HG03280 (cell line): ENCODE measurements around the gene CRYBG1.

ENCODE experiments used
- ATAC-seq: cut with Tn5 transposase; IDR thresholded peaks from one replicate; pipeline ENCODE4 v1.9.1; 2021; ENCODE audit warnings: mild to moderate bottlenecking, moderate library complexity; ENCODE audit not compliant: unreplicated experiment

The CRYBG1 gene

DNA sequence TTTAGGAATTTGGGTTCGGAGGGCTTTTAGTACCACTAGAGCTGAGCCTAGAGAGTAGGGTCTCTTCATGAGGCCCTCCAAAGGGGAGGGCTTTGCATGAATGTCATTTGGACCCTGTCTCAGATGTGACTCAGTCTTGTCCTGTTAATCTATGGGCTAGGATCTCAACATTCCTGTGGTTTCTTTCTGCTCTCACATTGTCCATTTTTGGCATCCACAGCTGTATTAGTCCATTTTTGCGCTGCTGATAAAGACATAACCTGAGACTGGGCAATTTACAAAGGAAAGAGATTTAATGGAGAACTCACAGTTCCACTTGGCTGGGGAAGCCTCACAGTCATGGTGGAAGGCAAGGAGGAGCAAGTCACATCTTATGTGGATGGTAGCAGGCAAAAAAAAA is 61.0 kb downstream of the CRYBG1 start:
- no peak for ATAC-seq

DNA sequence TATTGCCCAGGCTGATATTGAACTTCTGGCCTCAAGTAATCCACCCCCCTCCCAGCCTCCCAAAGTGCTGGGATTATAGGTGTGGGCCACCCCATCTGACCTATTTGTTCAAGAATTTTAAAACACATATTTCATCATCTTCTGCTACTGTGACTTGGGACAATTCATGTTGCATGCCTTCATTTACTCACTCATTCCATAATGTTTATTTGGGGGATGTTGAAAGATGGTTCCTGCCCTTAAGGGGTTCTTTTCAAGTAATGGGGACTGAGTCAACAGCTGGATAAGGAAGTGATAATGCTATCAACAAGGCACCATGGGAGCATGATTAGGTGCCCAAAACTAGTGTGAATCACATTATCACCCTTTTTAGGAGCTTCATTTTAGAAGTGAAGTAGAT is 62.0 kb downstream of the CRYBG1 start:
- no peak for ATAC-seq

DNA sequence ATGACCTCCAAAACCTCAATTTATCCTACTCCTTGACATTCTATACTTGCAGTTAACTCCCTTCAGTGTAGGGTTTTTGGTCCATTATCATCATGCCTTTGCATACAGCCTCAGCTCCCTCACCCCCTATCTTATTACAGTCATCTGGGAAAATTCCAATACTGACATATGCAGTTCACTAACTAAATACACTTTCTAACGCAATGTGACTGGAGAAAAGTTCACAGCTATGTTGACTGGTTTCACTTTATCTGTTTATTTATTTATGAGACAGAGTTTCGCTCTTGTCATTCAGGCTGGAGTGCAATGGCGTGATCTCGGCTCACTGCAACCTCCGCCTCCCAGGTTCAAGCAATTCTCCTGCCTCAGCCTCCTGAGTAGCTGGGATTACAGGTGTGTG is 64.9 kb downstream of the CRYBG1 start:
- no peak for ATAC-seq

GRCh38 chr6:106426250-106426970 is 65.9 kb downstream of the CRYBG1 start:
- no peak for ATAC-seq

DNA sequence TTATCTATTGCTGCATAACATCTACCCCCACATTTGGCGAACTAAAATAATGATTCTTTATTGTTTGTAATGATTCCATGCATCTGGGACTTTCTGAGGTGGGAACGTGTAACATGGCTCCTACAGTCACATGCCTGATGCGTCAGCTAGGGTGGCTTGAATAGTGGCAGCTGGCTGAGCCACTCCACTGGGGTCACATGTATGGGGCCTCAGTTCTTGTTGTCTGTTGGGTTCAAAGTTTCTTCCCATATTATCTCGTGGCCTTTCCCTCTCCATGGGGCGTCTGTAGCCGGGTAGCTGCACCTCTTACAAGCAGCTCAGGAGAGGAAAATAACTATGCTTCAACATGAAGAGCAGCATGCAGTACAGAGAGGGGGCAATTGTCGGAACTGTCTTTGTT is 69.9 kb downstream of the CRYBG1 start:
- no peak for ATAC-seq

DNA sequence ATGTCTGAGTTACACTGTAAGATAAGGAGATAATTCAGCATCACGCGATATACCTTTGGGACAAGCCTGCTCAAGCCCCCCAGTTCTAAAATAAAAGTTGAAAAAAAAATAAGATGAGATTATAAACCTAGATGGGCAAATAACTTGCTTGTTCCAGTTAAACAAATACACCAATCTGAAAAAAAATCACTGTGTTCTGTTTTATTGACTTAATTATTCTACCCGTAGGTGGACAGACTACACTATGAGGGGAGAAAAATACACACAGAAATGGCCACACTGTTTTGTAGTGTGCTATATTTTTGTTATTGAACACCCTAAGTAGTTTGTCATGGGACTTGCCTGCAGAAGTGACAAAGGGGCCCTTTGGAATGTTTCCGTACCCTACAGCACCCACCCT is 70.9 kb downstream of the CRYBG1 start:
- no peak for ATAC-seq

DNA sequence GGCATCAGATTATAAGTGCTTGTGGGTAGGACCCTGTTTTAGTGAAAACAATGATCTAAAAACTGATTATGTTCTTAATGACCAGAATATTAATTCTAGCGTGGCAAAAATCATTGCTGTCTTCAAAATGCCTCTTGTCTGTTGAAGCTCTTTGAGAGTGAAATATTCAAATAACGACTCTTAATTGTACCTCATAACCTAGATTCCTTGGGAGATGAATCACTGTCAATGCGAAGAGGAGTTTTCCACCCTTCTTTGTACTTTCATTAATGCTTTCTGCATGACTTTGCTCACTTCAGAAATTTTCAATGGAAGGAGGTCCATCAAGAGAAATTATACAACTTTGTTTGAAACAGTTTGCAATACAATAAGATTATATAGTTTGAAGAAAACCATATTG is 71.5 kb downstream of the CRYBG1 start:
- no peak for ATAC-seq

DNA sequence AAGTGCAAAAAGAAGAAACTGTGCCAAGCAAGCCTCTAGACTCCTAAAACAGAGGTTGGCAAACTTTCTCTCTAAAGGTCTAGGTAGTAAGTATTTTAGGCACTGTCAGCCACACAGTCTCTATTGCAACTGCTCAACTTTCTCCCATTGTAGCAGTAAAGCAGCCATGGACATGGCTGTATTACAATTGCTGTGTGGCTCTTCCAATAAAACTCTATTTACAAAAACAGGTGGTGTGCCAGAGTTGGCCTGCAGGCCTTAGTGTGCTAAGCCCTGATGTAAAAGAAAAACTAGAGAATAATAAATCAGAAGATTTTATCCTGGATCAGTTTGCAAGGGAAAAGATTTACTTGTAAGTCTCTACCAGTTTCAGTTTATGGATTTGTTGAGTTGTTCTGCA is 74.0 kb downstream of the CRYBG1 start:
- no peak for ATAC-seq

GRCh38 chr6:106439459-106439858 is 78.9 kb downstream of the CRYBG1 start:
- no peak for ATAC-seq

DNA sequence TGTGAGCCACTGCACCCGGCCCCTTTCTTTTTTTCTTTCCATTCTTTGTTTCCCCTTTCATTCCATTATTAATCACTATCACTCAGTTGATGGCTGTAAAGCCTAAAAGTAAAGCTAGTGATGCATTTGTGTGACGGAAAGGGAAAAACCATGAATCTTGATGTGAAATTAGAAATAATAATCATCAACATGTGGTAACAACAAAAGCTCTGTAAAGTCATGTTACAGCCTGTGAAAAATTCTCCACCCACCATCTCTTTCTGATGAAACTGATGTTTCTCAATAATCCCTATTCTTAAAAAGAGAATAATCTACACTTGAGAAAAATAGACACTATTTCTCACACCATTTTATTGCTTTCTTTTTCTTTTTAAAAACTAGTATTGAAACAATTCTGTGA is 80.0 kb downstream of the CRYBG1 start:
- no peak for ATAC-seq

DNA sequence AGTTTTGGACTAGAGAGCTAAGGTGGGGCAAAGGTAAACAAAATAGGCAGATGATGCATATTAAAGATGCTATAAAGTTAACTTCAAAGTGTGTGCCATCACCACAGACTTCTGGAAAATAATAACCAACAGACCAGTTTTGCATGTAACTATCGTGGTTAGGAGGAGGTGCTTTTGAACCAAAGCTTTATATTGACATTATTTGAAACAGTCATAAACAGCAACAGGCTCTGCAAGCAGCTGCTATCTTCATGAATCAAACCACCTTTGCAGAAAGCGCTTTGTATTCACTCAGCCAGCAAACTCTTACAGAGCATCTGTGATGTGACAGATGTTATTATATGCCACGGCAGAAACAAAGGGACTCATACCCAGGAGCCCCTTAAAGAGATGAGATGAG is 81.9 kb downstream of the CRYBG1 start:
- no peak for ATAC-seq

DNA sequence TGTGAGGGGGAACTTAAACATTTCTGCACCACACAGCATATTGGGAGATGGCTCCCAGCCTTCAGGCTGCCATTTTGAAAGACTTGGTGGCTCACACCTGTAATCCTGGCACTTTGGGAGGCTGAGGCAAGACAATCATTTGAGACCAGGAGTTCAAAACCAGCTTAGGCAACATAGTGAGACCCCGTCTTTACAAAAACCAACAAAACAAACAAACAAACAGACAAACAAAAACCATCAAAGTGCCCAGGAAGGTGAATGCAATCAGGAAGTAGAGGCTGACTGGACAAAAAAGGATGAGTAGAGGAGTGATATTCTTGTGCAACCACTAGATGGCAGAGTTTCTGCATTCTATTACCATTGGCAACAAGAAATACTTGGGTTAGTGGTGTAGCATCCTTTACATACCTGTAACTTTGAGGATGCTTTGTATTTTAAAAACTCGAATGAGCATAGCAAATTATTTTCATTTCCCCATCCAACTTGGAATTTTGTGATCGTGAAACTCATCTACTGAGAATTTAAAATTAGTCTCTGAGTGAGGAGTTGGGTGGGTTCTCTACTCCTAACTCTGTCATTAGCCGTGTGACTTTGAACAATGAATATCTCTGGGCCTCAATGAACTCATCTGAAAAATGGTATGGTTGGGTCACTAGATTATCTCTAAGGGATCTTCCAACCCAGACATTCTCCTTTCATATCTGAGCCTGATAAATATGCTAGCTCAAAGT is 84.4 kb downstream of the CRYBG1 start:
- ATAC-seq, result peak; percentile 87

DNA sequence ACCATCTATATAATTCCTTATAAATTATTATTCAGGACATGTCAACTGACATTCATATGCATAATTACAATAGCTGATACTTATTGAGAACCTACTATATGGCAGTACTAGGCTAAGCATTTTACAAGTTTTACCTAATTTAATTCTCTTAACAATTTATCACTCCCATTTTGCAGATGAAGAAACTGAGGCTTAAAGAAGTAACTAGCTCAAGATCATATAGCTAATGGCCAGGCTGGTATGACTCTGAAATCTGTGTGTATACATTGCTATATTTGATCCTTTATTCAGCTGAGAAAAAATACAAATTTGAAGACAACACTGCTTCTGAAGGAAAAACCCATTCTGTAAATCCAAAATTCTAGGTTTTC is 85.0 kb downstream of the CRYBG1 start:
- ATAC-seq, result no peak

DNA sequence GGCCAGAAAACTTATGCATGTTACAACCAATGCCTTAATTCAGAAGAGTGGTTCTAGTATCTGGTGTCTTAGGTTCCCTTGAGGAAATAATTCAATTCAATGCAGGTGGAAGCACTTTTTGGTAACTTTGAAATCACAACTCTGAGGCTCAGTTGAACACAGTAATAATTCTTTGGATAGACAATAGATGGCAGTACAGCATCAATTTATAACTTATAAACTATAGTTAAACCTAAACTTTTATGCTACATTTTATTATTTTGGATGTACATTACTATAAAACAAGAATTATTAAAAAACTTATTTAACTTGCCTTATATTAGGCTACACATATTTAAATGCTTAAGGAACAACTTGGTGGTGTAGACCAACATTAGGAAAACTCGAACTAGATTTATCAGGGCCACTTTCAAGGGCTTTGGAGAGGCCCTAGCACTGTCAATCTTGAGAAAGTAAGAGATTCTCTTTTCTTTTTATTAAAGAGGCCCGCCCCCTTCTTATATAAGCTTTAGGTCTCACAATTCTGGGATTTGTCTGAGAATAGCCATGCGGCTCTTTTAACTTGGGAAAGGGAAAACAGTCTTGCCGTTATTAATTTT is 85.9 kb downstream of the CRYBG1 start:
- ATAC-seq, result no peak

GRCh38 chr6:106446983-106447382 is 86.5 kb downstream of the CRYBG1 start:
- no peak for ATAC-seq

DNA sequence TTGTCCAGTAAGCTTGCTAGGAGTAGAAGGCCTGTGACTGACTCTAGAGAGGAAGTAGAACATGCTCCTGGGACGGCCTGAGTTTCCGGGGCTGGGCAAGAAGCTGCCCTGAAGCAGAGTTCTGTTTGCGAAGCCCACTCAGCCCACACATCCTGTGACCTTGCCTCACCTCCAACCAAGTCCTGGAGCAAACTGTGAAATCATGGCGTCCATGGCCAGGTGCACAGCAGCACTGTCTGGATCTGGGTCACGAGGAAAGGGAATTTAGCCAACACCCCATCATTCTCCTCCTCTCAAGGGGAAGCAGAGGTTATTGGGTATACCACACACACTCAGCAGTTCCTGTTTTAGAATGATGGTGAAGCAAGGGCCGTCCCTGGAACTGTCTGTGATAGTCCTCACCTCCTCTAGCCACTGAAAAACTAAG is 87.5 kb downstream of the CRYBG1 start:
- no peak for ATAC-seq

DNA sequence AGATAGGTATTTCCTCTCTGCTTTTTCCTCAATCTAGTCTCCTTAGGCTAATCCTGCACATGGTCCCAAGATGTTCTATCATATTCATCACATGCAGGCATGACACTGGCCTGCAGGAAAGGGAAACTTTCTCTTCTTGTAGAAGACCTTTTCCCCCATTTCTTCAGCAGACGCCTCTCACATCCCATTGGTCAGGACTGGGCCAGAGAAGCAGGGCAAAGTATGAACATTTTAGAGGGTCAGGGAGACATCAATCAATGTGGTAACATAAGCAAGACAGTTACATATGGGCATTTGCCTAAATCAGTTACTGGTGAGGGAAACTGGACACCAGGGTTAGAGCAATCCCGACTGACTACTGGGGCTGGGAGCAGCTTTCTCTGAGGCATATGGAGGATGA is 90.1 kb downstream of the CRYBG1 start:
- ATAC-seq, result no peak

DNA sequence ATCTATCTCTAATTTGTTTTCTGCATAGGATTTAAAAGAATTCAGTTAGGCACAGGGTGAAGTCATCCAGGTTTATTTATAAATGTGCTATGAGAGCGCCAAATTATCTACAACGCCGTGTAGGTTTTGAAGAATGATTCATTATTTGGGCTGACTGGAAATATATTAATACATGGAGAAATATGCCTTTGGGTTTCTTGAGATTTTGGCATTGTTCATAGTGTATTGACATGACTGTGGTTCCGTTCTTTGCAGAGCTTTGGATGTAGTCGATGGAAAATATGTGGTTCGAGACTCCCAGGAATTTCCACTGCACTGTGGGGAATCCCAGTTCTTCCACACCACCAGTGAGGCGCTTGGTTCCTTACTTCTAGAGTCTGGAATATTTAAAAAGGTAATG is 90.9 kb downstream of the CRYBG1 start:
- no peak for ATAC-seq

DNA sequence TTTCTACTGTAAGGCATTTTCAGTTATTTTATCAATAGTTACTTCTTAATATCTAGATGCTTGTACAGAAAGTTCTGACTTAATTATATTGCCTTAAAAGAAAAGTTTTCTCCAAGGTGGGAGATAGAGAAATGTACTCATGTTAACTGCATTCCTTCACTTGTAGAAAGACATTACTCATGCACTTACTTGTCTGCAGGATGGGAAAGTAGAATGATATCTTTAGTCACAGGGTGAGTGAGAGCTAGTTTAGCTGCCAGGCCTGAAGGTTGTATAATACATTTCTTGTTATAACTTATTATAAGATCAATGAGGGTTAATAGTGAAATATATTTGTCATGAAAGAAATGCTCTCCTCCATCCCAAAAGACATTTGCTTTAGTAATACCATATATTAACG is 92.1 kb downstream of the CRYBG1 start:
- ATAC-seq, result no peak

- no peak for ATAC-seq
Observed at GRCh38 chr6:106453756-106454367, 93.3 kb downstream of the CRYBG1 start.

DNA sequence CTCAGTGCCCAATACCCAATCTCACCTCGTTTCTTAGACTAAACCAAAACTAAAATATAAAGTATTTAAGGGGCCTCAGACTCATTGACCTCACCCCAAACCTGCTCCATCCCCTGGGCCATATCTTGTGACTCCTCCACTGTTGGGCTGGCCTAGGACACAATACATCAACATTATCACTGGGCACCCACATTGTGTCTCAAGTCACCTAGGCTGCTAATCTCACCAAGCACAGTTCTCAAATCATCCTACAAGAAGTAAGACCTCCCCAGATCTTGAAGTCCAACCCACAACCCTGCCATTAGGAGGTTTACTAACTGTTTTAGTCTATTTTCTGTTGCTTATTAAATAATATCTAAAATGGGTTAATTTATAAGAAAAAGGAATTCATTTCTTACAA is 96.2 kb downstream of the CRYBG1 start:
- ATAC-seq, result no peak
